ENCODE measurements around the gene IL1R1.

The IL1R1 gene

GRCh38 chr2:102177814-102178478 is 35.4 kb downstream of the IL1R1 start:
- DNase-seq: no peak

- DNase-seq: no peak
Measured at GRCh38 chr2:102179061-102179460, 36.5 kb downstream of the IL1R1 start.

- DNase-seq: no peak
Measured at GRCh38 chr2:102179788-102180686, 37.5 kb downstream of the IL1R1 start.

GRCh38 chr2:102180687-102180999 is 38.1 kb downstream of the IL1R1 start:
- DNase-seq: no peak

GRCh38 chr2:102181376-102181775 is 38.8 kb downstream of the IL1R1 start:
- no peak for DNase-seq

GRCh38 chr2:102181919-102182635 is 39.5 kb downstream of the IL1R1 start:
- no peak for DNase-seq

- no peak for DNase-seq
Measured at GRCh38 chr2:102184018-102184417, 41.5 kb downstream of the IL1R1 start.

GRCh38 chr2:102184568-102184967 is 42.0 kb downstream of the IL1R1 start:
- DNase-seq: no peak

- DNase-seq: peak; percentile 19
Measured at GRCh38 chr2:102185347-102185746, 42.8 kb downstream of the IL1R1 start.

GRCh38 chr2:102186791-102187495 is 44.4 kb downstream of the IL1R1 start, which contains the start of gene IL1RL2:
IL1RL2 (plus strand) TSS chr2:102187023; CDS start chr2:102187868, 845 bp downstream.
- no peak for DNase-seq

- peak; percentile 30 for DNase-seq
Measured at GRCh38 chr2:102187496-102188150, 45.1 kb downstream of the IL1R1 start.

- no peak for DNase-seq
Measured at GRCh38 chr2:102190430-102191107, 48.0 kb downstream of the IL1R1 start.

GRCh38 chr2:102191501-102191900 is 49.0 kb downstream of the IL1R1 start:
- no peak for DNase-seq

GRCh38 chr2:102193074-102193473 is 50.5 kb downstream of the IL1R1 start:
- DNase-seq: no peak

- DNase-seq: no peak
Measured at GRCh38 chr2:102194609-102195268, 52.2 kb downstream of the IL1R1 start.

GRCh38 chr2:102197389-102198137 is 55.0 kb downstream of the IL1R1 start:
- no peak for DNase-seq

- no peak for DNase-seq
Measured at GRCh38 chr2:102200539-102200938, 58.0 kb downstream of the IL1R1 start.

GRCh38 chr2:102204638-102205037 is 62.1 kb downstream of the IL1R1 start:
- no peak for DNase-seq

- DNase-seq: no peak
Measured at GRCh38 chr2:102206666-102207341, 64.3 kb downstream of the IL1R1 start.

GRCh38 chr2:102208774-102209173 is 66.2 kb downstream of the IL1R1 start:
- no peak for DNase-seq
